A673 (cell line): ENCODE data around the gene NCAPD2.

Experiments used
- CTCF ChIP-seq: fragments of 300-800, 200-600 bp; sonication (generic); conservative IDR thresholded peaks from 2 replicates; pipeline ENCODE4 v1.5.1; 2017; ENCODE audit warnings: low read depth, mild to moderate bottlenecking, antibody characterized with exemption, low read length, moderate library complexity, mixed read lengths
- EZH2 ChIP-seq: fragments of 200-600 bp; sonication (generic); IDR thresholded peaks from 2 replicates; pipeline ENCODE4 v1.6.1; 2017; ENCODE audit warnings: borderline replicate concordance, low read depth, mild to moderate bottlenecking, mixed read lengths, antibody characterized with exemption, low read length; ENCODE audit not compliant: poor library complexity, severe bottlenecking

- TF ChIP-seq CTCF (peak; percentile 91), EZH2 (no peak)
Measured at GRCh38 chr12:6563448-6564050, 69.6 kb downstream of the NCAPD2 start.
